ENCODE results near the gene ACACA.
A peak's percentile ranks its signal among the peaks of the same experiment; 100 is the strongest.

ACACA gene

GRCh38 chr17:37291351-37291750 is 115.3 kb downstream of the ACACA start:
- no peak for DNase-seq

GRCh38 chr17:37286430-37286829 is 120.2 kb downstream of the ACACA start:
- no peak for DNase-seq

GRCh38 chr17:37284191-37284590 is 122.4 kb downstream of the ACACA start:
- no peak for DNase-seq

GRCh38 chr17:37283414-37283961 is 123.1 kb downstream of the ACACA start:
- DNase-seq = peak; percentile 14

- no peak for DNase-seq
Measured at GRCh38 chr17:37280841-37281240, 125.8 kb downstream of the ACACA start.

GRCh38 chr17:37278247-37278894 is 128.3 kb downstream of the ACACA start:
- DNase-seq = no peak

GRCh38 chr17:37276475-37276874 is 130.2 kb downstream of the ACACA start:
- DNase-seq = no peak

- no peak for DNase-seq
Measured at GRCh38 chr17:37274461-37274860, 132.2 kb downstream of the ACACA start.

GRCh38 chr17:37273409-37274051 is 133.1 kb downstream of the ACACA start:
- DNase-seq = peak; percentile 29

GRCh38 chr17:37265446-37266173 is 141.0 kb downstream of the ACACA start:
- no peak for DNase-seq

- DNase-seq = peak; percentile 10
Measured at GRCh38 chr17:37261286-37261685, 145.3 kb downstream of the ACACA start.

- DNase-seq = peak; percentile 54
Measured at GRCh38 chr17:37259030-37259735, 147.5 kb downstream of the ACACA start.

- DNase-seq = no peak
Measured at GRCh38 chr17:37256627-37257026, 150.0 kb downstream of the ACACA start.

- DNase-seq = no peak
Measured at GRCh38 chr17:37255432-37255831, 151.2 kb downstream of the ACACA start.

- no peak for DNase-seq
Measured at GRCh38 chr17:37247825-37248224, 158.8 kb downstream of the ACACA start.

GRCh38 chr17:37246085-37246484 is 160.6 kb downstream of the ACACA start:
- no peak for DNase-seq

- no peak for DNase-seq
Measured at GRCh38 chr17:37240381-37240780, 166.3 kb downstream of the ACACA start.

- peak; percentile 21 for DNase-seq
Measured at GRCh38 chr17:37239690-37240334, 166.8 kb downstream of the ACACA start.

GRCh38 chr17:37234106-37234505 is 172.5 kb downstream of the ACACA start:
- no peak for DNase-seq

- no peak for DNase-seq
Measured at GRCh38 chr17:37233036-37233435, 173.6 kb downstream of the ACACA start.

GRCh38 chr17:37231887-37232286 is 174.7 kb downstream of the ACACA start:
- DNase-seq = no peak

- no peak for DNase-seq
Measured at GRCh38 chr17:37230633-37231032, 176.0 kb downstream of the ACACA start.
